C4-2B (cell line): ENCODE data around the gene SORCS1.

Experiments used
- ZFX ChIP-seq: fragments of 450-650 bp; IDR thresholded peaks from 2 replicates; pipeline ENCODE4 v1.6.1; 2017
- TF ChIP-seq, protein P1 (sequence below): fragments of 450-650 bp; conservative IDR thresholded peaks from 2 replicates; pipeline ENCODE4 v1.5.1; 2017; ENCODE audit warnings: mild to moderate bottlenecking

DNA sequence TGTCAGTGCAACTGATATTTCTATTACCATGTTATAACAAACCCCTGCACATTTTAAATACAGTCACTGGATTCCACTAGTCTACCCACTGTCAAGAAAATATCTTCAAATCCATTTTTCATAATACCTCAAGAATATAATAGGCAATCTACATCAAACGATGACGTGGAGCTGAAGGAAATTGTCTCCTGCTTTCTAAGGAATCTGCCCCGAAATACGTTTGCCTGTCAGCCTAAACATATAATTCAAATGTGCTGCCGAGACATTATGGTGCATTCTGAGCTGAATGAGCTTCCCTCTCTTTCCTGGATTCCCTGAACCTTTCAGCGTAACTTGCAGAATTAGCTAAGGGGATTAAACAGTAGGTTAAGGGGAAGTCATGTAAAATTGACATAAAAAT lies 306.8 kb downstream of the SORCS1 start:
- TF ChIP-seq, protein P1, sequence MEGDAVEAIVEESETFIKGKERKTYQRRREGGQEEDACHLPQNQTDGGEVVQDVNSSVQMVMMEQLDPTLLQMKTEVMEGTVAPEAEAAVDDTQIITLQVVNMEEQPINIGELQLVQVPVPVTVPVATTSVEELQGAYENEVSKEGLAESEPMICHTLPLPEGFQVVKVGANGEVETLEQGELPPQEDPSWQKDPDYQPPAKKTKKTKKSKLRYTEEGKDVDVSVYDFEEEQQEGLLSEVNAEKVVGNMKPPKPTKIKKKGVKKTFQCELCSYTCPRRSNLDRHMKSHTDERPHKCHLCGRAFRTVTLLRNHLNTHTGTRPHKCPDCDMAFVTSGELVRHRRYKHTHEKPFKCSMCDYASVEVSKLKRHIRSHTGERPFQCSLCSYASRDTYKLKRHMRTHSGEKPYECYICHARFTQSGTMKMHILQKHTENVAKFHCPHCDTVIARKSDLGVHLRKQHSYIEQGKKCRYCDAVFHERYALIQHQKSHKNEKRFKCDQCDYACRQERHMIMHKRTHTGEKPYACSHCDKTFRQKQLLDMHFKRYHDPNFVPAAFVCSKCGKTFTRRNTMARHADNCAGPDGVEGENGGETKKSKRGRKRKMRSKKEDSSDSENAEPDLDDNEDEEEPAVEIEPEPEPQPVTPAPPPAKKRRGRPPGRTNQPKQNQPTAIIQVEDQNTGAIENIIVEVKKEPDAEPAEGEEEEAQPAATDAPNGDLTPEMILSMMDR, result no peak
- TF ChIP-seq ZFX, result no peak
